Measurements from ENCODE around the gene COPB1. TPM values are rescaled to one million over a fixed set of nuclear protein-coding genes. Genes with fewer than 3 reads are reported as not detected.

COPB1 gene
- total and polyA plus RNA-seq, 2 of the 8 experiments (the other 6 are each of a cell fraction or from before 2014, with no cell fraction given) = 28.7 to 72.1 TPM

- Histone ChIP-seq H3K79me1 (ENCODE audit: low read depth, low read length) (no peaks in the 10 kb centered on the region), H3K14ac (ENCODE audit: insufficient read length) (no peak overlapping the region), H2BK5ac (ENCODE audit: low read depth, low read length) (no peak overlapping the region), H3K27me3 (replicated peaks in 1 of 4; ENCODE audit: control insufficient read depth in 3 of 4, extremely low read depth in 1 of 4, insufficient read depth in 3 of 4, low read length in 3 of 4) (no peaks in the 10 kb centered on the region), H3K4ac (replicated peaks; ENCODE audit: insufficient read length, low read depth, low read length) (no peak overlapping the region), H3K18ac (ENCODE audit: extremely low read depth, low read length) (no peak overlapping the region), H2AFZ (ENCODE audit: low read length) (no peak overlapping the region), H3K4me1 (replicated peaks in 1 of 4; ENCODE audit: control insufficient read depth in 3 of 4, insufficient read depth in 4 of 4, low read length in 3 of 4) (no peaks in the 10 kb centered on the region), H3K27ac (ENCODE audit: low read depth, low read length) (no peak overlapping the region), H3K79me2 (ENCODE audit: control insufficient read depth in 1 of 2, insufficient read depth in 2 of 2, low read length in 2 of 2) (no peaks in the 10 kb centered on the region), H2BK120ac (replicated peaks; ENCODE audit: low read depth, low read length) (no peak overlapping the region), H3K23me2 (ENCODE audit: low read depth, low read length) (no peaks in the 10 kb centered on the region), H4K20me1 (replicated peaks in 1 of 2; ENCODE audit: control insufficient read depth in 1 of 2, insufficient read depth in 2 of 2, low read length in 2 of 2) (peaks cover 0 to 1% of the 10 kb centered on the region in 2 experiments), H3K4me3 (ENCODE audit: extremely low read depth in 1 of 4, insufficient read depth in 2 of 4, low read depth in 3 of 4, low read length in 4 of 4) (no peak overlapping the region), H4K5ac (ENCODE audit: insufficient read length, low read depth, low read length) (no peak overlapping the region), H3K9me3 (ENCODE audit: insufficient read depth in 2 of 2, low read depth in 1 of 2, low read length in 1 of 2) (no peaks in the 10 kb centered on the region), H3K9ac (replicated peaks in 1 of 4; ENCODE audit: extremely low read depth in 1 of 4, low read depth in 3 of 4, low read length in 3 of 4) (no peak overlapping the region), H3K23ac (ENCODE audit: insufficient read length) (no peak overlapping the region), H2BK12ac (ENCODE audit: low read depth, low read length) (no peak overlapping the region), H3K36me3 (ENCODE audit: control insufficient read depth in 2 of 4, insufficient read depth in 4 of 4, low read length in 3 of 4) (peaks cover 6 to 46% (median 23%) of the 10 kb centered on the region in 4 experiments; a peak in 7 of 8 replicates), H4K8ac (ENCODE audit: extremely low read depth, insufficient read depth, low read length) (no peak overlapping the region), H4K91ac (replicated peaks; ENCODE audit: insufficient read length, low read length) (no peak overlapping the region), H3K56ac (replicated peaks; ENCODE audit: insufficient read length, low read depth, low read length) (no peak overlapping the region), H2AK5ac (ENCODE audit: low read depth, low read length) (no peak overlapping the region), H2BK15ac (ENCODE audit: low read length) (no peak overlapping the region), H3K4me2 (ENCODE audit: insufficient read depth in 1 of 2, low read depth in 2 of 2, low read length in 2 of 2) (no peak overlapping the region), H2BK20ac (ENCODE audit: low read length) (no peak overlapping the region)
- POLR2A ChIA-PET (ENCODE audit: partially characterized antibody) = interaction anchor here (0.9 kb wide), 1 partner anchor 36 kb away, joined by 3 read pairs; no protein-coding TSS in a partner anchor
- FAIRE-seq (no peak), DNase-seq (ENCODE audit: low read depth in 1 of 2, low spot score in 2 of 2) (no peak)
- CTCF ChIA-PET (ENCODE audit: partially characterized antibody) = interaction anchor here (0.7 to 7.3 kb wide), 5 partner anchors 12 to 204 kb away, joined by 4 to 127 read pairs (median 60); no protein-coding TSS in a partner anchor
- 85% methylated on average over 3 of the region's 3 CpGs; no CpG with 5 or more reads in 1 of the 2 experiments for WGBS, 2 experiments (ENCODE audit: extremely low coverage in 1 of 2, insufficient coverage in 1 of 2, insufficient read length in 1 of 2, insufficient replicate concordance in 2 of 2, low coverage in 1 of 2, low lambda C conversion rate in 2 of 2, missing lambda C conversion rate in 1 of 2)
- TF ChIP-seq RNF2 (IDR thresholded peaks at IDR 0.05; ENCODE audit: borderline replicate concordance, low read depth, low read length, missing control alignments, poor library complexity, severe bottlenecking) = no peak
- no peak for TF ChIP-seq CTBP2 (IDR thresholded peaks at IDR 0.05; ENCODE audit: borderline replicate concordance, insufficient read depth, insufficient read length, low read length)
- TF ChIP-seq POLR2A (IDR thresholded peaks at IDR 0.05; ENCODE audit: control extremely low read depth in 1 of 2, low read depth in 2 of 2, low read length in 2 of 2) = no peak
- TF ChIP-seq KDM1A (IDR thresholded peaks at IDR 0.05; ENCODE audit: borderline replicate concordance, low read length) = no peak
- TF ChIP-seq HDAC6 (IDR thresholded peaks at IDR 0.05; ENCODE audit: low read depth, low read length) = no peak
- no peak for TF ChIP-seq SIN3A (conservative IDR thresholded peaks at IDR 0.05 in 1 of 2, IDR thresholded peaks at IDR 0.05 in 1 of 2; ENCODE audit: low read depth in 1 of 2, low read length in 2 of 2)
- TF ChIP-seq YY1 (IDR thresholded peaks at IDR 0.05; ENCODE audit: low read depth, low read length) = no peak
- no peak for TF ChIP-seq NRF1 (IDR thresholded peaks at IDR 0.05; ENCODE audit: low read depth, low read length)
- no peak for TF ChIP-seq POU5F1 (IDR thresholded peaks at IDR 0.05; ENCODE audit: low read depth, low read length)
- no peak for TF ChIP-seq BACH1 (IDR thresholded peaks at IDR 0.05; ENCODE audit: low read length)
- no peak for TF ChIP-seq CBX5 (IDR thresholded peaks at IDR 0.05; ENCODE audit: low read depth, low read length)
- TF ChIP-seq EZH2 (IDR thresholded peaks at IDR 0.05; ENCODE audit: low read depth, low read length, severe bottlenecking) = no peak
- TF ChIP-seq MAFK (IDR thresholded peaks at IDR 0.05; ENCODE audit: low read depth, low read length) = no peak
- TF ChIP-seq BCL11A (IDR thresholded peaks at IDR 0.05; ENCODE audit: low read depth in 2 of 2, low read length in 2 of 2) = no peak
Measured at GRCh38 chr11:14458377-14458776, 41.2 kb downstream of the COPB1 start.

All from H1 (cell line).